HepG2 (cell line): Measurements from ENCODE around the gene IRAK3. TPM values are rescaled to one million over a fixed set of nuclear protein-coding genes. Genes with fewer than 3 reads are reported as not detected.

Experiments
- ATAC-seq: fragments of 200-7000 bp; cut with Tn5 transposase; 3 replicates; pipeline ENCODE4 v1.9.1; 2020; ENCODE audit warnings: mild to moderate bottlenecking, moderate library complexity
- BruUV-seq: library from RNA; stranded (reverse); fragments of 400-500 nt; replicated peaks from 2 replicates; lab custom pipeline; 2021; lab: Mats Ljungman, UMichigan
- CTCF ChIA-PET: fragments of 300-600 bp; formaldehyde crosslinking; extraction: SDS; loops from one replicate; lab custom pipeline; 2021; ENCODE audit warnings: low total read pairs, inconsistent platforms, low intra/inter-chr PET ratio; lab: Yijun Ruan, JAX
- POLR2A ChIA-PET: fragments of 350-600 bp; sonication (Branson Sonifier 250); formaldehyde crosslinking; loops from one replicate; lab custom pipeline; 2020; ENCODE audit warnings: antibody characterized with exemption, inconsistent platforms; lab: Yijun Ruan, JAX
- DNase-seq: peaks from one replicate; pipeline ENCODE4 v3.0.0-alpha.2; 2015; ENCODE audit warnings: low spot score
- FAIRE-seq: peaks from 3 replicates; lab custom pipeline; 2011; peaks lifted over from hg19 to GRCh38; lab: Jason Lieb, UNC
- H2AFZ ChIP-seq: one replicate; pipeline ENCODE4 v1.6.1; 2011; ENCODE audit warnings: low read length, inconsistent platforms
- H3K27ac ChIP-seq: fragments of 300-600 bp; 3 replicates; pipeline ENCODE4 v1.8.0; 2011; ENCODE audit warnings: mixed run types, mild to moderate bottlenecking, mixed read lengths, low read length, inconsistent platforms; ENCODE audit not compliant: insufficient read depth; ENCODE audit errors: extremely low read length
- H3K27me3 ChIP-seq, 2 experiments: fragments of 200-600 bp in 1 of 2; 2 replicates in 1 of 2; 3 replicates in 1 of 2; pipeline versions ENCODE4 v1.6.0 to v1.8.0; 2011; ENCODE audit warnings: low read length in 2 of 2, mild to moderate bottlenecking in 2 of 2, moderate library complexity in 2 of 2, inconsistent platforms in 1 of 2; ENCODE audit not compliant: insufficient read depth in 2 of 2, control insufficient read depth in 1 of 2
- H3K36me3 ChIP-seq, 2 experiments: fragments of 200-600 bp in 1 of 2; replicated peaks in 1 of 2; 2 replicates in 1 of 2; 3 replicates in 1 of 2; pipeline versions ENCODE4 v1.5.1 to v1.8.0; 2011; ENCODE audit warnings: low read length in 2 of 2, inconsistent platforms in 1 of 2; ENCODE audit not compliant: insufficient read depth in 2 of 2, control insufficient read depth in 1 of 2
- H3K4me1 ChIP-seq: 2 replicates; pipeline ENCODE4 v1.5.1; 2012; ENCODE audit warnings: low read length, inconsistent platforms; ENCODE audit not compliant: insufficient read depth
- H3K4me2 ChIP-seq: 2 replicates; pipeline ENCODE4 v1.6.0; 2011; ENCODE audit warnings: low read depth, low read length, inconsistent platforms
- H3K4me3 ChIP-seq, 3 experiments: fragments of 200-600 bp in 1 of 3; sonication (generic), shearing (Covaris generic) in 1 of 3; replicated peaks in 1 of 3; 2 replicates each; pipeline ENCODE4 v1.5.1; 2011 to 2016; ENCODE audit warnings: low read length in 3 of 3, inconsistent platforms in 2 of 3, low read depth in 2 of 3, mild to moderate bottlenecking in 2 of 3, control low read depth in 1 of 3, mixed read lengths in 1 of 3; ENCODE audit not compliant: insufficient read depth in 1 of 3
- H3K79me2 ChIP-seq: one replicate; pipeline ENCODE4 v1.6.1; 2011; ENCODE audit warnings: low read length, inconsistent platforms; ENCODE audit not compliant: insufficient read depth
- H3K9ac ChIP-seq: 2 replicates; pipeline ENCODE4 v1.6.0; 2011; ENCODE audit warnings: mild to moderate bottlenecking, low read depth, low read length, inconsistent platforms; ENCODE audit not compliant: insufficient read depth
- H3K9me3 ChIP-seq: 2 replicates; pipeline ENCODE4 v1.5.1; 2012; ENCODE audit warnings: mild to moderate bottlenecking, low read length
- H4K20me1 ChIP-seq: 2 replicates; pipeline ENCODE4 v1.6.0; 2011; ENCODE audit warnings: inconsistent platforms, mild to moderate bottlenecking, low read length, moderate library complexity; ENCODE audit not compliant: insufficient read depth
- CBX2 ChIP-seq, 2 experiments: fragments of 200-600 bp in 1 of 2; sonication (generic); formaldehyde crosslinking in 1 of 2; IDR thresholded peaks; 2 replicates each; pipeline versions ENCODE4 v1.7.0 to v1.8.1; 2018 to 2022; ENCODE audit warnings: low read depth in 2 of 2, low read length in 1 of 2, mild to moderate bottlenecking in 1 of 2, missing genetic modification reagents in 1 of 2
- ELK4 ChIP-seq: sonication (generic); formaldehyde crosslinking; IDR thresholded peaks from 2 replicates; pipeline ENCODE4 v1.9.0; 2021; ENCODE audit warnings: missing genetic modification reagents, borderline replicate concordance
- IRF1 ChIP-seq: sonication (generic); formaldehyde crosslinking; IDR thresholded peaks from 2 replicates; pipeline ENCODE4 v1.4.0; 2020; ENCODE audit warnings: low read depth, mild to moderate bottlenecking, missing genetic modification reagents
- MAFG ChIP-seq: sonication (generic); formaldehyde crosslinking; IDR thresholded peaks from 2 replicates; pipeline ENCODE4 v1.5.1; 2020; ENCODE audit warnings: mild to moderate bottlenecking, missing genetic modification reagents
- MEIS1 ChIP-seq: sonication (generic); formaldehyde crosslinking; IDR thresholded peaks from 2 replicates; pipeline ENCODE4 v1.9.0; 2021; ENCODE audit warnings: mild to moderate bottlenecking, missing genetic modification reagents, moderate library complexity, borderline replicate concordance
- MNT ChIP-seq: fragments of 450-650 bp; IDR thresholded peaks from 2 replicates; pipeline ENCODE4 v1.6.1; 2016
- NCOA1 ChIP-seq: sonication (generic); formaldehyde crosslinking; IDR thresholded peaks from 2 replicates; pipeline ENCODE4 v1.9.0; 2021; ENCODE audit warnings: missing genetic modification reagents
- TFE3 ChIP-seq: IDR thresholded peaks from 2 replicates; pipeline ENCODE4 v1.6.1; 2016
- YY1 ChIP-seq: IDR thresholded peaks from 2 replicates; pipeline ENCODE4 v1.6.1; 2011; ENCODE audit warnings: low read length, low read depth, moderate library complexity, mild to moderate bottlenecking; ENCODE audit not compliant: insufficient read depth, insufficient replicate concordance
- ZKSCAN1 ChIP-seq: fragments of 150-350 bp; IDR thresholded peaks from 2 replicates; pipeline ENCODE4 v1.6.1; 2014; ENCODE audit warnings: low read length
- ZNF24 ChIP-seq: fragments of 450-650 bp; IDR thresholded peaks from 2 replicates; pipeline ENCODE4 v1.6.1; 2017; ENCODE audit warnings: antibody characterized with exemption, mild to moderate bottlenecking
- ZNF263 ChIP-seq: sonication (generic); formaldehyde crosslinking; IDR thresholded peaks from 2 replicates; pipeline ENCODE4 v1.4.0; 2020; ENCODE audit warnings: missing genetic modification reagents
- ZNF276 ChIP-seq: sonication (generic); formaldehyde crosslinking; IDR thresholded peaks from 2 replicates; pipeline ENCODE4 v1.4.0; 2020; ENCODE audit warnings: mild to moderate bottlenecking, low read depth, missing genetic modification reagents
- ZNF569 ChIP-seq: sonication (generic); formaldehyde crosslinking; IDR thresholded peaks from 2 replicates; pipeline ENCODE4 v1.5.0; 2020; ENCODE audit warnings: mild to moderate bottlenecking, missing genetic modification reagents, moderate library complexity, borderline replicate concordance
- WGBS: methylation state at CpG from one replicate; pipeline ENCODE4 v1.1.6; 2017; ENCODE audit warnings: low lambda C conversion rate; 5-methylcytosine and 5-hydroxymethylcytosine counted together
- in situ Hi-C: cut with HindIII; loops from 2 replicates; pipeline ENCODE4 v1.10.0; 2017; ENCODE audit warnings: low pct_unique_long_range_greater_than_20kb; ENCODE audit not compliant: extremely low pct_ligation_motif_present
- intact Hi-C: fragments of 100-400 bp; cut with micrococcal nuclease; formaldehyde crosslinking; loops from one replicate; pipeline ENCODE4 v1.10.0; 2022; ENCODE audit not compliant: unreplicated experiment
- polyA plus RNA-seq, 8 experiments: library from polyadenylated mRNA; depleted of rRNA in 3 of 8; stranded (reverse) in 7 of 8; unstranded in 1 of 8; fragments of >200 nt; fragmentation: Illumina TruSeq in 4 of 8; extraction: Trizol in 4 of 8; gene quantifications; 2 replicates each; pipeline versions ENCODE4 v1.2.1 to v1.2.3, GENCODE V29; 2011 to 2016; ENCODE audit warnings: low read depth in 4 of 8, missing spikeins in 1 of 8, mixed read lengths in 1 of 8; ENCODE audit not compliant: insufficient read depth in 1 of 8
- total RNA-seq, 5 experiments: library from RNA; depleted of rRNA; stranded (reverse); fragments of >200 nt; fragmentation: Illumina TruSeq; extraction: Trizol; gene quantifications; 2 replicates each; pipeline ENCODE4 v1.2.3, GENCODE V29; 2016; ENCODE audit warnings: low read depth in 1 of 5

IRAK3 gene
- total and polyA plus RNA-seq, 2 of the 13 experiments (the other 11 are each of a cell fraction or from before 2014, with no cell fraction given), result 0.01 TPM; not detected in 1

GRCh38 chr12:66290716-66291200 is 101.7 kb downstream of the IRAK3 start (continued):
- TF ChIP-seq CBX2 (IDR thresholded peaks at IDR 0.05; ENCODE audit: low read depth, low read length), result no peak
- no peak for TF ChIP-seq CBX2 (CRISPR knock-in tag; IDR thresholded peaks at IDR 0.05; ENCODE audit: low read depth)
- no peak for TF ChIP-seq MNT
- TF ChIP-seq IRF1, result no peak
- TF ChIP-seq ZNF569 (CRISPR knock-in tag), result no peak

- no peak for FAIRE-seq
- no peaks in the 10 kb centered on the region for H3K9me3 ChIP-seq
- no peak for TF ChIP-seq ZNF24
- TF ChIP-seq ZNF263 (CRISPR knock-in tag), result no peak
- no peak for TF ChIP-seq ZKSCAN1
- TF ChIP-seq ELK4 (CRISPR knock-in tag), result no peak
- no peak for TF ChIP-seq NCOA1 (CRISPR knock-in tag)
- TF ChIP-seq MAFG, result no peak
- TF ChIP-seq TFE3 (CRISPR knock-in tag), result no peak
- no peak for TF ChIP-seq MEIS1
- TF ChIP-seq YY1, result no peak
- TF ChIP-seq ZNF276, result no peak
Measured at GRCh38 chr12:66296176-66296683, 107.2 kb downstream of the IRAK3 start.

More at GRCh38 chr12:66296176-66296683, 107.2 kb downstream of the IRAK3 start:
- H3K27me3 ChIP-seq, result peaks cover 0 to 5% of the 10 kb centered on the region in 2 experiments; a peak in 3 of 5 replicates
- intact Hi-C loops (no loop called here), in situ Hi-C loops (no loop called here)
- no peak overlapping the region for H2AFZ ChIP-seq
- no peak for ATAC-seq
- no peak overlapping the region for H3K4me2 ChIP-seq
- BruUV-seq, result no TSS peak
- H3K4me1 ChIP-seq, result no peaks in the 10 kb centered on the region
- H3K79me2 ChIP-seq, result no peaks in the 10 kb centered on the region
- no peaks in the 10 kb centered on the region for H3K36me3 ChIP-seq
- POLR2A ChIA-PET, result no interaction called here
- no peak overlapping the region for H3K27ac ChIP-seq
- no peak for DNase-seq
- H4K20me1 ChIP-seq, result no peaks in the 10 kb centered on the region
- H3K4me3 ChIP-seq, result no peak overlapping the region
- CTCF ChIA-PET, result no interaction called here
- 41% methylated on average over 1 of the region's 1 CpG for WGBS
- no peak overlapping the region for H3K9ac ChIP-seq
